ENCODE data around the gene BDP1. TPM values are rescaled to one million over a fixed set of nuclear protein-coding genes. Genes with fewer than 3 reads are reported as not detected.

The BDP1 gene
- polyA plus RNA-seq, 1 of the 3 experiments (the other 2 are of a cell fraction) = 4.4 TPM

DNA sequence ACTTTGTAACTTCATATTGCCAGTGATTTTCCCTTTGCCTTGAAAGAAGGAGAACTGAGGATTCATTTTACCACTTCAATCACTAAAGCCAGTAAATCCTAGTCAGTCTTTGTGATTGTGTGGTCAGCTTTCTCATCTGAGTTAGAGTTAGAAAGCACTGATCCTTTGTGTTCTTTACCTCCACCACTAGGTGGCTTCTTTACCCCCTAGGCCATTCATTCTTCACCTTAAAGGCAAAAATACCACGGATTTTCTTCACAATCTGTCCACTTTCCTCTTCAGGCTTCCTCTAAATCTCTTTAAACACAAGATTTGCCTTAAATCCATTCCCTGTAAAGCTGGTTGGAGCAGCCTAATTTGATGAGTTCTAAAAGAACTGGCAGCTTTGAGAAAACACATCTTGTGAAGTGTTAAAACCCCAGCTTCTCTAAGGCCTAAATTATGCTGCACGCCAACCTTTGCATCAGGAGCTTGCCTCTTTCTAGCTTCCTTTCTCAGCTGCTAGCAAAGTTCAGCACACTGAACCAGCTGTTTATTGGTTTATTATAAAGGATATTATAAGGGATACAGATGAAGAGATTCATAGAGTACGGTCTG, 20.4 kb downstream of the BDP1 start (continued):
- no peak for TF ChIP-seq USF2 (IDR thresholded peaks at IDR 0.05; ENCODE audit: borderline replicate concordance, low read depth, low read length)
- TF ChIP-seq FOSL2 (IDR thresholded peaks at IDR 0.05; ENCODE audit: borderline replicate concordance, low read depth) = no peak
- TF ChIP-seq, protein P1, sequence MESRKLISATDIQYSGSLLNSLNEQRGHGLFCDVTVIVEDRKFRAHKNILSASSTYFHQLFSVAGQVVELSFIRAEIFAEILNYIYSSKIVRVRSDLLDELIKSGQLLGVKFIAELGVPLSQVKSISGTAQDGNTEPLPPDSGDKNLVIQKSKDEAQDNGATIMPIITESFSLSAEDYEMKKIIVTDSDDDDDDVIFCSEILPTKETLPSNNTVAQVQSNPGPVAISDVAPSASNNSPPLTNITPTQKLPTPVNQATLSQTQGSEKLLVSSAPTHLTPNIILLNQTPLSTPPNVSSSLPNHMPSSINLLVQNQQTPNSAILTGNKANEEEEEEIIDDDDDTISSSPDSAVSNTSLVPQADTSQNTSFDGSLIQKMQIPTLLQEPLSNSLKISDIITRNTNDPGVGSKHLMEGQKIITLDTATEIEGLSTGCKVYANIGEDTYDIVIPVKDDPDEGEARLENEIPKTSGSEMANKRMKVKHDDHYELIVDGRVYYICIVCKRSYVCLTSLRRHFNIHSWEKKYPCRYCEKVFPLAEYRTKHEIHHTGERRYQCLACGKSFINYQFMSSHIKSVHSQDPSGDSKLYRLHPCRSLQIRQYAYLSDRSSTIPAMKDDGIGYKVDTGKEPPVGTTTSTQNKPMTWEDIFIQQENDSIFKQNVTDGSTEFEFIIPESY (IDR thresholded peaks at IDR 0.05; ENCODE audit: borderline replicate concordance, low read depth) = no peak
- no peak for TF ChIP-seq FOXM1 (IDR thresholded peaks at IDR 0.05; ENCODE audit: low read depth)
- no peak for TF ChIP-seq ELF1 (IDR thresholded peaks at IDR 0.05)
- TF ChIP-seq CHD2 (IDR thresholded peaks at IDR 0.05; ENCODE audit: low read length, partially characterized antibody) = no peak
- TF ChIP-seq YY1 (IDR thresholded peaks at IDR 0.05; ENCODE audit: low read depth) = no peak
- no peak for TF ChIP-seq EP300 (IDR thresholded peaks at IDR 0.05; ENCODE audit: borderline replicate concordance in 1 of 2, low read depth in 1 of 2, low read length in 1 of 2)

DNA sequence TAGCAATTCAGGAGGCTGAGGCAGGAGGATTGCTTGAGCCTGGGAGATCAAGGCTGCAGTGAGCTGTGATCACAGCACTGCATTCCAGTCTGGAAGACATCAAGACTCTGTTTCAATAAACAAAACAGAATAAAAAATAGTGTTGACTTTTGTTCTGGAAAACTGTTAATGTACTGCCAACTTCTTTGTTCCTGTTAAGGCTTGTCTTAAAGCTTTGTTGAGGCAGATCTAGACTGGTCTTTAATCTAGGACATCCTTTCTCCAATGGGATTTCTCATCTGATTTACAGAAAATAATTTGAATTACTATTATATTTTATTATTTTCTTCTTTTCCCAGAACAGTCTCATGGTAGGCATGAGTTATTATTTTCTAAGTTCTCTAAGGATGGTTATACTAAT, 26.0 kb downstream of the BDP1 start:
- Histone ChIP-seq H3K27ac (ENCODE audit: low read depth in 2 of 2, low read length in 1 of 2) (no peak overlapping the region), H3K4me3 (ENCODE audit: low read depth in 2 of 2, low read length in 1 of 2) (no peak overlapping the region), H3K27me3 (ENCODE audit: insufficient read depth) (no peaks in the 10 kb centered on the region), H3K79me2 (ENCODE audit: insufficient read depth) (peaks cover 22% of the 10 kb centered on the region; the same call in 1 of the 2 replicates), H3K9me3 (no peaks in the 10 kb centered on the region), H2AFZ (ENCODE audit: low read depth) (no peak overlapping the region), H3K4me2 (no peak overlapping the region), H3F3A (replicated peaks; ENCODE audit: insufficient read depth) (peaks cover 27% of the 10 kb centered on the region), H4K20me1 (ENCODE audit: insufficient read depth) (peaks cover 7% of the 10 kb centered on the region), H3K4me1 (ENCODE audit: control insufficient read depth in 1 of 2, insufficient read depth in 2 of 2, low read depth in 1 of 2, low read length in 1 of 2) (peaks cover 0 to 22% of the 10 kb centered on the region in 2 experiments; a peak in 3 of 4 replicates), H3K9ac (no peak overlapping the region), H3K9me2 (no peaks in the 10 kb centered on the region), H3K36me3 (replicated peaks in 1 of 2; ENCODE audit: control insufficient read depth in 1 of 2, insufficient read depth in 2 of 2, low read length in 1 of 2) (peaks cover 30 to 66% of the 10 kb centered on the region in 2 experiments)
- DNase-seq = no peak
- TF ChIP-seq FOXM1 (IDR thresholded peaks at IDR 0.05; ENCODE audit: low read depth) (no peak), FOXJ3 (CRISPR knock-in tag; IDR thresholded peaks at IDR 0.05) (no peak), ELF1 (IDR thresholded peaks at IDR 0.05) (no peak), YY1 (IDR thresholded peaks at IDR 0.05; ENCODE audit: low read depth) (no peak), TCF12 (IDR thresholded peaks at IDR 0.05) (no peak), RXRA (IDR thresholded peaks at IDR 0.05; ENCODE audit: borderline replicate concordance, low read depth) (no peak), RFX5 (IDR thresholded peaks at IDR 0.05; ENCODE audit: low read length) (no peak), SMC3 (IDR thresholded peaks at IDR 0.05; ENCODE audit: low read depth, low read length) (no peak)
- TF ChIP-seq, protein P2, sequence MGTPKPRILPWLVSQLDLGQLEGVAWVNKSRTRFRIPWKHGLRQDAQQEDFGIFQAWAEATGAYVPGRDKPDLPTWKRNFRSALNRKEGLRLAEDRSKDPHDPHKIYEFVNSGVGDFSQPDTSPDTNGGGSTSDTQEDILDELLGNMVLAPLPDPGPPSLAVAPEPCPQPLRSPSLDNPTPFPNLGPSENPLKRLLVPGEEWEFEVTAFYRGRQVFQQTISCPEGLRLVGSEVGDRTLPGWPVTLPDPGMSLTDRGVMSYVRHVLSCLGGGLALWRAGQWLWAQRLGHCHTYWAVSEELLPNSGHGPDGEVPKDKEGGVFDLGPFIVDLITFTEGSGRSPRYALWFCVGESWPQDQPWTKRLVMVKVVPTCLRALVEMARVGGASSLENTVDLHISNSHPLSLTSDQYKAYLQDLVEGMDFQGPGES (IDR thresholded peaks at IDR 0.05; ENCODE audit: low read depth, low read length) = no peak
- CTCF ChIA-PET = no interaction called here
- POLR2A ChIA-PET = no interaction called here
